MV-4-11 (cell line): ENCODE measurements around the gene EPAS1.
A peak's percentile ranks its signal among the peaks of the same experiment; 100 is the strongest.
"Not testable (repeated sequence)": the region's sequence is repeated elsewhere in the genome, so short reads cannot be mapped to it uniquely, and the experiment has no call there.

ENCODE experiments used
- DNase-seq: peaks from one replicate; lab custom pipeline; 2025; lab: John Stamatoyannopoulos, UW

Gene EPAS1

DNA sequence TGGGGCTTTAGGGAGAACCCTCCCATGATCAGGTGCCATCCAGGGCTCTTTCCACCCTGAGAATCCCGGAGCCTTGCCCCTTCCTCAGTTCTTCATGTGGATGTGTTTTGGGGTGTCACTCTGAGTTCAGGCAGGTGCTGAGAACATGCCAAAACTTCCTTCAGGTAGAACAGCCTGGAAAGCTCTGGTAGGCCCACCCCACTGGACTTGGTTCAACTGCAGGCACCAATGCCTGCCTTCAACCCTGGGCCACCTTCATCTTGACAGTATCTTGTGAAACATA lies 85.8 kb downstream of the EPAS1 start:
- no peak for DNase-seq

DNA sequence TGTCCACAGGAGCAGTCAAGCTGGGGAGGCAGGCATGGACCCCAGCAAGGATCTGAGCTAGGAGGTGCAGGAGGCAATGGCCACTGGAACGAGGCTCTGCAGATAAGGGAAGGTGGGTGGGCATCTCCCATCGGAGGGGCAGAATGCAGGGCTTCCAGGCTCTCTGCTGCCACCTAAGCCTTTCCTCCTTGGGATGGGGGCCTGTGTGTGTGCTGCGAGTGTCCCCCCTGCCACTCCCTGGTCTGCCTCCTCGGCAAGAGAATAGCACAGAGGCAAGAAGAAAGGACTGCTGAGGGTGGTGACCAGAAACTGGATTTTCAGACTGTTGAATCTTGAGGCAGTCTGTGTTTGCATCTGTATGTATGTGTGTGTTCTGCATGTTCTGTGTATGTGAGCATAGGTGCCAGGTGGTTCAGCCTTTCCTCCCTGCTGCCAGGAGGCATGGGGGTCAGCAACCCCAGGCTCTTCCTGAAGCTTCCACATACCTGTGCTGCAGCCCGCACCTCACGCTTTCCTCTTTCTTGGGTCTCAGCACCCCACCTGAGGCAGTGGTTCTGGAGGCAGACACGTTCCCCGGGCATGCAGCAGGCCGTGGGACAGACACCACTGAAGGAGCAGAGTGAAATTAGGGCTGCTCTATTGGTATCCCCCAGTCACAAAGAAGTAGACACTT lies 86.7 kb downstream of the EPAS1 start:
- DNase-seq, result no peak

DNA sequence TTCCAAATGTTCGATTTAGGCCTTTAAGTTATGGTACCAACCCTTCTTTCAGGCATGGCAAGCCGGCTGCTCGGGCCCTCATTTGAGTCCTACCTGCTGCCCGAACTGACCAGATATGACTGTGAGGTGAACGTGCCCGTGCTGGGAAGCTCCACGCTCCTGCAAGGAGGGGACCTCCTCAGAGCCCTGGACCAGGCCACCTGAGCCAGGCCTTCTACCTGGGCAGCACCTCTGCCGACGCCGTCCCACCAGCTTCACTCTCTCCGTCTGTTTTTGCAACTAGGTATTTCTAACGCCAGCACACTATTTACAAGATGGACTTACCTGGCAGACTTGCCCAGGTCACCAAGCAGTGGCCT lies 87.2 kb downstream of the EPAS1 start:
- no peak for DNase-seq

DNA sequence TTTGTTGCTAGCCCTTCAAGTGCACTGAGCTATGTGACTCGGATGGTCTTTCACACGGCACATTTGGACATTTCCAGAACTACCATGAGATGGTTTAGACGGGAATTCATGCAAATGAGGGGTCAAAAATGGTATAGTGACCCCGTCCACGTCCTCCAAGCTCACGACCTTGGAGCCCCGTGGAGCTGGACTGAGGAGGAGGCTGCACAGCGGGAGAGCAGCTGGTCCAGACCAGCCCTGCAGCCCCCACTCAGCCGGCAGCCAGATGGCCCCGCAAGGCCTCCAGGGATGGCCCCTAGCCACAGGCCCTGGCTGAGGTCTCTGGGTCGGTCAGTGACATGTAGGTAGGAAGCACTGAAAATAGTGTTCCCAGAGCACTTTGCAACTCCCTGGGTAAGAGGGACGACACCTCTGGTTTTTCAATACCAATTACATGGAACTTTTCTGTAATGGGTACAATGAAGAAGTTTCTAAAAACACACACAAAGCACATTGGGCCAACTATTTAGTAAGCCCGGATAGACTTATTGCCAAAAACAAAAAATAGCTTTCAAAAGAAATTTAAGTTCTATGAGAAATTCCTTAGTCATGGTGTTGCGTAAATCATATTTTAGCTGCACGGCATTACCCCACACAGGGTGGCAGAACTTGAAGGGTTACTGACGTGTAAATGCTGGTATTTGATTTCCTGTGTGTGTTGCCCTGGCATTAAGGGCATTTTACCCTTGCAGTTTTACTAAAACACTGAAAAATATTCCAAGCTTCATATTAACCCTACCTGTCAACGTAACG lies 88.8 kb downstream of the EPAS1 start:
- peak; percentile 85 for DNase-seq

DNA sequence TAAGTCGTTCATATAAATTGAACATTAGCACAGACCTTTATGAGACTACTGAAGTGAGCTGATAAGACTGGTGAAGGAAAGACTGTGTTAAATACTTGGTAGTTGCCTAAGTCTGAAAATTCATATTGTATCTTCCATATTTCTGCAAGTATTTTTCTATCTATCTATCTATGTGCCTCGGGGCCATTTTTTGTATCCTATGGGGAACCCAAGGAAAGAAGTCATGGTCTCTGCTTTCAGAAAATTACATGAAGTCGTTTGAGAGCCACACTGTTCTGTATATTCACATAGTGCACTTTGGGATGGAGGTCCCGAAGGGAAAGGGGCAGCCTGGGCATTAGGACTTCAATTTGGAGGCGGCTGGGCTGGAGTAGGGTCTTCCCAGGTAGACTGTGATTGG lies 89.6 kb downstream of the EPAS1 start:
- DNase-seq, result no peak

DNA sequence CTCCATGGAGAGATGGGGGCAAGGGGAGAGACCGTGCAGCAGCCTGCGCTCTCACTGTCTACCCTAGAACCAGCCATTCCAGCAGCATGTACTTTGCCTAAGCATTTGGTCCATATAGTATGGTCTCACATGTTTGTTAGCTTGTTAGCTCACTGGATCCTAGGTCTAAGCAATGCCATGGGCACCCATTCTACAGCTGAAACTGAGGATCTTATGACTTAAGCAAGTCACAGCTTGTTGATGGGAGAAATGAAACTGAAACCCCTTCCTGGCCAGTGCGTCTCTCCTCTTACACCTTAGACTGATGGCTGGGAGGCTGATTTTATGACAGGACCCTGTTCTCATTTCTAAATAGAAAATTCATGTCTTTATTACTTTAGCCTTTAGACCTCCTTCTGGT lies 90.1 kb downstream of the EPAS1 start:
- no peak for DNase-seq

DNA sequence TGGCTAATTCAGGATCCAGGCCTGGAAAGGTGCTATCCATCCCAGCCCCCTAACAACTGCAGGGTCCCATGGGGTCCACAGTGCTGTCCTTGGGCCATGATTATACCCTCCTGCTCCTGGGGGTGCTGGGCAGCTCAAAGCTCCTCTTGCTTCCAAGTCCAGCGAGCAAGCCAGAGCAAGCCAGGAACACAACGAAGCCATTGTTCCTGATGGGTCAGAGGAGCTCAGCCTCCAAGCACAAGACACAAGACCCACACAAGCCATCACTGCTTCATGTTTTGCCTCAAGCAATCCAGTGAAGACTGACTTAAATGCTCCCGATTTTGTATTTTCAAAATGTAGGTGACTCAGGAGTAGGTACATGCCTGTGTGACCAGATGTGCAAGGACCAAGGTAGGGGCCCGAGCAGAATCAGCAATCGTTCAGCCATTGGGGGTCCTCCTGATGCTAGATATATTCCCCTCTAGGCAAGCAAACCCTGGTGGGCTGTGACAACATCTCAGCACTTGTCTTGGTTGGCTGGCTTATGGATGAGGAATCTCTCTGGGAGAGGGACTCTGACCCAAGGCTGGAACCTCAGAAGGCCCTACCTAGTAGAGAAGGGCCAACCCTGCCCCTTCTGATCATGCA lies 90.8 kb downstream of the EPAS1 start:
- no peak for DNase-seq

DNA sequence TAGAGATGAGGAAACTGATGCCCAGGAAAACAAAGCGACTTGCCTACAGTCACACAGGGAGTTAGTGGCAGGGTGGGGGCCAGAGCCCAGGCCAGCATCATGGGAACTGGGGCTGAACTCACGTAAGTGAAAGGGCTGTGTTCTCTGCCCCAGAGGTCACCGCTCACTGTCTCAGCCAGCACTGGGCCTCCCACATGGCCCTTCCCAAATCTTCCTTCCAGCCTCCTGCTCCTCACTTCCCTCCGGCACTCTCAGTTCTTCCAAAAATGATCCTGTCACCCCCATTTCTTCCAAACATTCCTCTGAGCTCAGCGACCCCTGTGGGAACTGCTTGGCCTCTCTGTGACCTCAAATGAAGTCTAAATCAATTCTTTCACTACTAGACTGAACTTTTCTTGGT lies 91.7 kb downstream of the EPAS1 start:
- DNase-seq, result no peak

DNA sequence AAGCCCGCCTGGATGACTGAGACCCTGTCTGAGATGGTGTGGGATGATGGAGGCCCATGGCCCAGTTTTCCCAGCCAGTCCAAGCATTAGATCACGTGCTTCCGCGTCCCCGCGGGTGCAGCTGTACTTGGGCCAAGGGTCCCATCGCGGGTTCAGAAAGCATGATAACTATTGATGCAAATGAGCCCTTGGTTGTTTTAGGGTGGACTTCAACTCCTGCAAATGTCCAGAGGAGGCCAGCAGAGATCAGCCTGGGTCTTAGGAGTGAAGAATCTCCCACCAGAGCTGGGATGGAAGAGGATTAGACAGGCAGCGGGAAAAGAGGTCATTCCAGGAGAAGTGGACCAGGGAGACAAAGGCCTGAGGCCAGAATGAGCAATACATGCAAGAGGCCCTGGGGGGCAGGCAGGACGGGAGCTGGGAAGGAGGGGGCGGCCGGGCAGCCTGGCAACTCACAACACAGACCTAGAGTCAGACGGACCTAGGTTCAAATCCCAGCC lies 92.3 kb downstream of the EPAS1 start:
- no peak for DNase-seq

DNA sequence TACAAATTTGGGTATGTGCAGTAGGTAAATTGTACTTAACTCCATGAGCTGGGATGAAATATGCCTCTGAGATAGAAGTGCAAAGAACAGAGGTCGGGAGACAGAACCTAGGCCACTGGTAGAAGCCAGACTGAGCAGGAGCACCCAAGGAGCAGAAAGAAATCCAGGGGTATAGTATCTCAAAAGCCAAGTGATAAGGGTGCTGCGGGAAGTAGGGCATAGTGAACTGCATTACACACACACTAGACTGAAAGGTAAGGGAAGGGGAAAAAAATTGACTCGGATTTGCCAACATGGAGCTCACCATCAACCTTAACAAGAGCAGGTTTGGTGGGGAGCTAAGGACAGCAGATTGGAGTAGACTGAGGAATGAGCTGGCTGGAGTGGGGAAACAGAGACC lies 92.8 kb downstream of the EPAS1 start:
- DNase-seq, result no peak

DNA sequence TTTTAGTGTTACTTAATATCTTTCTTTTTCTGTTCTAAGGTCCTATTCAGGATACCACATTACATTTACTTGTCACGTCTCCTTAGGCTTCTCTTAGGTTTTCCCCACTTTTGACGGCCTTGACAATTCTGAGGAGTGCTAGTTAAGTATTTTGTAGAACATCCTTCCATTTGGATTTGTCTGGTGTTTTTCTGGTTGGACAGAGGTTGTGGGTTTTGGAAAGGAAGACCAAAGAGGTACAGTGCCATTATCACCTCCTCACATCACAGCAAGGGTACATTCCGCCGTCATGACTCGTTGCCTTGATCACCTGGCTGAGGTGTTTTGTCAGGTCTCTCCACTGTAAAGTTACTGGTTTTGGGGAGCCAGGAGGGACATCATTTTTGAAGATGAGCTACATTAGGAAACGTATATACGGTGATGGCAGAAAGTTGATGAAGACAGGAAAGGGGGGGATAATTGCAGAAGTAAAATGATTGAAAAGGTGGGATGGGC lies 93.7 kb downstream of the EPAS1 start:
- no peak for DNase-seq

DNA sequence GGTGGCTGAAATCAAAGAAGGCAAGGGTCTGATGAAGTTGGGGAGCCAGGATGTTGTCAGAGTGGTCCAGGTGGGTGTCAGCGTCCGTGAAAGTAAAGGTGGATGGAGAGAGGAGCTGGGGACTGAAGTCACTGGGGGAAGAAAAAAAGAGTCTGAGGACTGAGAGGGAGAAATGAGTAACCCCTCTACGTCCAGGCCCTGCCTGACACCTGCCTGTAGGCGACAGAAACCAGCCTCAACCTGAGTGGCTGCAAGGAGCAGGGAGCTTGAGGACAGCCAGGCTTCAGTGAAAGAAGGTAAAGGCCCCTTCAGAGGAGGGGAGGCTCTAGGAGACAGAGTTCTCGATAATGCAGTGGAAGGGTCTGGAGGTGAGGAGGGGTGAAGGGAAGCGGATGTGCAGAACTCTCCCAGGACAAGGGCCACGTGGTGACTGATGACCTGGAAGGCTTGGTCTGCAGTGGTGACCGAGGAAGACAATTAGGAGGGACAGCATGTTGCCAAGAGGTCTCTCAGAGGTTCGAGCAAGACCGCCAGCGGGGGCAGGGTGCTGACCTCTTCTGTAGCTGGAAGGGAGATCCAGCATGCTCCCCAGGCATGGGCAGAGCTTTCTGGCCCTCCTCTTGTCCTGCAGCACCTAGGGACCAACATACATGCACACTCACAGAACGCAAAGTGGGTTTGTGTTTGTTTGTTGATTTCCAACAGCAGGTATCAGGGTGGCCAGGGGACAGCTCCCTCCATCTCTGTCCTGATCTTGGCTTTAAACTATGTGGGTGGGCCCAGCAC lies 95.5 kb downstream of the EPAS1 start:
- DNase-seq, result no peak

DNA sequence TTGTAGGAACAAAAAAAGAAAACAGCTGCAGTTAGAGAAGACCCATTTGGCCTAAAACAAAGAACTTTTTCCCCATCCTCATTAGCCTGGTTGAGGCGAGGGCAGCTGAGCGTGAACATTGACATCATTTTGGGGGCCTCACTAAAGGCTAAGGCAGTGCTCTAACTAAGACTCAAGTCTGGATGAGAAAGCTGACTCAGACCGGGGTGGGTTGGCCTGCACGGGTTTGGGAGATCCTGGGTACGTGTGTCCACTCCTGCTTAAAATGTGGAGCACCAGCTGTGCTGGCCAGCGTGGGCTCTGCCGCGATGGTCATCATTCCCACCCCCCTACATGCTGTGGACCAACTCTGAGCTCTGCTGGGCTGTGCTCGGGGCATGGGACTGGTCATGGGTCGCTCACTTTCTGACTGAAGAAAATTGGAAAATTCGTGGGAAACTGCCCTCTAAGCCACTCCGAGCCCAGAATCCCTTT lies 96.2 kb downstream of the EPAS1 start:
- no peak for DNase-seq

DNA sequence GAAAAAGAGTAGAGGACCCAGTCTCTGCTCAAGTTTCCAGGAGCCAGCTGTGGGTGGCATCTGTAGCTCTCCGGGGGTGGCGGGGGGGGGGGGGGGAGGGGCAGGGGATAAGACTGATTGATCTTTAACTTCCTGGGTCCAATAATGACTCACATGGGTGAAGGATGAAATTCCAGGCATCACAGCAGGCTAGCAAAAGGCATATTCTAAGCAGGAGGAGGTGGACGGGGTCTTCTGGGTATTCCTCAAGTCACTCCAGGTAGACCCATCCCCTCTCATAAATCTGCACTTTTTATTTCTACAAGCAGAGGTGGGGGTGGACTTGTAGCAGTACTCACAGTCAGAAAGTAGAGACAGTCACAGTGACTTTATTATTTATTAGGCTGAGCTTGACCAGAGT lies 96.7 kb downstream of the EPAS1 start:
- DNase-seq, result no peak

DNA sequence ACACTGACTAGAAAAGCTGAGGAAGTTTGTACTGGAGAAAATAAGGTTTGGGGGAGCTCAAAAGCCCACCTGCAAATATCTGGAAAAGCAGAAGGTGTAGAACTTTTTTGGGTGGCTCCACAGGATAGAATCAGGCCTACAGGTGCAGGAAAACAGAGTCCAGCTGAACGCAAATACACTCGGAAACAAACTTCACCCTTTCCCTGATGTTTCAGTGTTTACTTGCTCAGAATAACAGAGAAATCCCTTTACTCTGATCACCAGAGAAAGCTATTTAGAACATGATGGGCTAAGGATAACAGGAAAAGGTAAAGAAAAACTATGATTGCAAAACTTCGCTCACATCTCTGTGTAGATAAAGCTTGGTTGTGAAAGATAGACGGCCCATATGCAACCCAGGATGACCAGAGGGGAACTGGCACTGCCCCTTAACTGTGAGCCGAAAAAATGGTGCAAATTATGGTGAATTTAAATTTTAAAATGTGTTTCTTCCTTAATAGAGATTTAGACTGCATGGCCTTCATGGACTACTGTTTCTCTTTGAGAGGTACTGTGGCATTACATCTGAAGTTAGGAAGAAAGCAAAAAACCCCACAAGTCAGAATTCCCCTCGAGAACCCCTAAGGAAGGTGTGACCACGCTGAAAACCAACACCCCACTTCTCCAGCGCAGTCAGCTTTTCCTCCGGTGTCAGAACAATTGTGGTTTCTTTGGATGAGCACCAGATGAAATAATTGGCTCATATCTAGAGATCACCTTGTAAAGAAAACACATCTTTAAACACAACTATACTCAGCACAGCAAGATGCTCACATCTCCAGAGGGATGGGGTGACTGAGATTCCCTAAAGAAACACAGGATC lies 97.7 kb downstream of the EPAS1 start:
- peak; percentile 1 for DNase-seq

DNA sequence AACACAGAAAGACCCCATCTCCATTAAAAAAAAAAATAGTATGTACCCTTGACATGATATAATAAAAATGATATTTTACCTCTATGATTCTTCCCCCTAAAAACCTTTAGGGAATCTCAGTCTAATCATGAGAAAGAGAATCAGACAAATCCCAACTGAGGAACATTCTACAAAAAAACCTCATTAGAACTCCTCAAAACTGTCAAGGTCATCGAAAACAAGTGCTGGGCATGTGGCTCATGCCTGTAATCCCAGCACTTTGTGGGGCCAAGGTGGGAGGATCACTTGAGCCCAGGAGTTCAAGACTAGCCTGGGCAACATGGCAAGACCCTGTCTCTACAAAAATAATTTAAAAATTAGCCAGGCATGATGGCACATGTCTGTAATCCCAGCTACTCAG lies 98.5 kb downstream of the EPAS1 start:
- DNase-seq, result not testable (repeated sequence)

DNA sequence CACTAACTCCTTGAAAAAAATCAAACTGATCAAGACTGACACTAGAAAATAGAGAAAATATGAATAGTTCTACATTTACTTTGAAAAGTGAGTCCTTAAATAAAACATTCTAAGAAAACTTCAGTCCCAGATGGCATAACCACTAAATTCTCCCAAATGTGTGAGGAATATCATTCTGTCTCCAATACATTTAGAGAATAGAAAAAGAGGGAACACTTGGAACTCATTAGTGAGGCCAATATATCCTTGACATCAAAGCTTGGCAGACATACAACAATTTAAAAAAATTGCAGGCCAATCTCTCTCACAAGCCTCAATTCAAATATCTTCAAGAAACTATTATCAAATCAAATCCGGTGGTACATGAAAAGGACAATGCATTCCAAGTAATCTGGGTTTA lies 102.8 kb downstream of the EPAS1 start:
- no peak for DNase-seq

DNA sequence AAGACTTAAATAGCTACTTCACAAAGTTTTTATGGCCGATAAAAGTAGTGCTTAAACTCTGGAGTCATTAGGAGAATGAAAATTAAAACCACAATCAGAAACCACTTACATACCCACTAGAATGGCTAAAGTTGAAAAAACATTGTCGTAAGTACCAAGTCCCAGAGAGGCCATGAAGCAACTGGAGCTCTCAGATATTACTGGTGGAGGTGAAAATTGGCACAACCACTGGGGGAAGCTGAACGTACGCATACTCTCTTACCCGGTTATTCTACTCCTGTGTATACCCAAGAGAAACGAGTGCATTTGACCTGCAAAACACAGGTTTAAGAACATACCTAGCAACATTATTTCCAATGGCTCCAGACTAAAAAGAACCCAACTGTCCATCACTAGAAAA lies 105.7 kb downstream of the EPAS1 start:
- no peak for DNase-seq

DNA sequence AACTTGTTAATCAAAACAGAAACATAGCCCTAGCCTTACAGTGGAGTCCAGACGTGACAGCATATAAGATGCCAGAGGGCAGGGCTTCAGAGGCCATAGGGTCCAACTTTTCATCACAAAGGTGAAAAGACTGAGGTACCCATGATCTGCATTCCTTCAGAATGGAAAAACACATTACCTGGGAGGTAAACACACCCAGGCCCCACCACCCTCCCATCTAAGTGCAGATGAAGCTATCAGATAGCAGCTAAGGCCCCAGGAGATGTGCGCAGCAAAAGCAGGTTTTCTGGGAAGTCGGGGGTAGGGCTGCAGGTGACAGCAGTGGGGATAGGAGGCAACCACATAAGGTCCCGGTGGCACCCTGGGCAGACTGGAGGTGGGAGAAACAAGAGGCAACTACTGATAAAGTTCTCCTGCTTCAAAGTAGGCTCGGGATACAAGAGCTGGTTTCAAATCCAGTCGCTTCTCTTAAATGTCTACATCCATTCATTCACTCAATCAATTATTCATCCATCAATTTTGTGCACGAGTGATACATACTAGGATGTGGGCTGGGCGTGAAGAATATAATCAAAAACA lies 107.1 kb downstream of the EPAS1 start:
- no peak for DNase-seq

DNA sequence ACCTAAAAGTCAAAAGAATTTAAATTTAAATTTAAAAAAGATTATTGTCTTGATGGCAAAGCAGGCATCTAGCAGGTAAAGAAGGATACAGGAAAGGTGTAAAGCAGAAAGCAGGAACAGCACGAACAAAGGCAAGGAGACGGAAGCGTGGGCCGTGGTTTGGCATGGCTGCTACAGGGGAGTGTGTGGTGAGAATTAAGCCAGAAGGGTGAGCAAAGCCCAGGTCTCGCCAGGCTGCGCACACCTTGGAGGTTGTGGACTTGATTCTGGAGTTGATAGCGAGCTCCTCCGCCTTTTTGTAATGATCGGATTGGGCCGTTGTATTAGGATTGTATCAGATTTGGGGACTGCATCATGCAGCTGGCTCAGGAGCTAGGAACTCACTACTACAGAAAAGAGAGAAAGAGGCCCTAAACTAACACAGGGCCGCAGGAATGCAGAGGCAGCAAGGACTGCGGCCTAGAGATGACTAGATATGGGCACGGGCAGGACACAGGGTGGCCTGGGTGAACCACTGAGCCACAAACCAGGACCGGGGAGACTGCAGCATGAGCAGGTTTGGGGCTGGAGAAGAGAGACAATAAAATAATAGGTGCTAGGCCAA lies 110.7 kb downstream of the EPAS1 start:
- DNase-seq, result no peak

DNA sequence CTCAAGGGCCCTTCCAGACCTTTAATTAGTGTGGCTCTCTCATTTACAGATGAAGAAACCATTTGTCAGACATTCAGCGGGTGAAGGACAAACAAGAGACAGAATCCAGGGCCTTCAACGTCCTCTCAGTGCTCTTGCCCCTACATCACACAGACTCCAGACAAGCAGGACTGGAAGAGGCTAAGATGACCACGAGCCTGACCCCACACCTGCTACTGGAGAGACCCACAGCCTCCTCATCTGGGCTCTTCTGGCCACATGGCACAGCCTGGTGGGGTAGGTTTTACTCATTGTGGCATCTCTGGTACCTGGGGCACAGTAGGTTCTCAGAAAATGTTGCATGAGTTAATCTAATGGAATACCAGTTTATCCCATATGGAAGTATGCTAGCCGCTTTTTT lies 112.5 kb downstream of the EPAS1 start:
- DNase-seq, result no peak
